Osteoblast (primary cell): Measurements from ENCODE around the gene IQCH. TPM values are rescaled to one million over a fixed set of nuclear protein-coding genes. Genes with fewer than 3 reads are reported as not detected.

Experiments used
- DNase-seq: peaks from one replicate; pipeline ENCODE4 v3.0.0; 2011; ENCODE audit warnings: low spot score, mixed read lengths; ENCODE audit not compliant: insufficient read length; ENCODE audit errors: missing footprints
- H2AFZ ChIP-seq: 2 replicates; pipeline ENCODE4 v1.6.0; 2011; ENCODE audit warnings: mild to moderate bottlenecking, low read length
- H3K27ac ChIP-seq: 2 replicates; pipeline ENCODE4 v1.5.1; 2011; ENCODE audit warnings: mild to moderate bottlenecking, low read depth, low read length, moderate library complexity
- H3K27me3 ChIP-seq: 2 replicates; pipeline ENCODE4 v1.6.0; 2012; ENCODE audit warnings: mild to moderate bottlenecking, control low read depth, inconsistent platforms, low read length, moderate library complexity; ENCODE audit not compliant: insufficient read depth
- H3K36me3 ChIP-seq: 2 replicates; pipeline ENCODE4 v1.5.1; 2011; ENCODE audit warnings: mild to moderate bottlenecking, low read length, control low read depth, moderate library complexity; ENCODE audit not compliant: insufficient read depth
- H3K4me1 ChIP-seq: 2 replicates; pipeline ENCODE4 v1.5.1; 2011; ENCODE audit warnings: mild to moderate bottlenecking, low read length, control low read depth, moderate library complexity; ENCODE audit not compliant: insufficient read depth
- H3K4me2 ChIP-seq: 2 replicates; pipeline ENCODE4 v1.6.0; 2011; ENCODE audit warnings: mild to moderate bottlenecking, low read length; ENCODE audit not compliant: insufficient read depth
- H3K4me3 ChIP-seq: fragments of 200-600 bp; sonication (generic); 3 replicates; pipeline ENCODE4 v1.5.1; 2012; ENCODE audit warnings: mild to moderate bottlenecking, low read length, inconsistent platforms; ENCODE audit not compliant: insufficient read depth
- H3K79me2 ChIP-seq: 2 replicates; pipeline ENCODE4 v1.6.0; 2012; ENCODE audit warnings: mild to moderate bottlenecking, low read length, control low read depth, inconsistent platforms; ENCODE audit not compliant: insufficient read depth
- H3K9me3 ChIP-seq: 2 replicates; pipeline ENCODE4 v1.5.1; 2011; ENCODE audit warnings: low read depth, low read length, control low read depth
- H4K20me1 ChIP-seq: 2 replicates; pipeline ENCODE4 v1.6.0; 2012; ENCODE audit warnings: mild to moderate bottlenecking, low read length, control low read depth; ENCODE audit not compliant: insufficient read depth
- CTCF ChIP-seq: IDR thresholded peaks from 2 replicates; pipeline ENCODE4 v1.5.1; 2011; ENCODE audit warnings: mild to moderate bottlenecking, low read depth, low read length, moderate library complexity; ENCODE audit errors: extremely low read depth
- total RNA-seq: library from RNA; depleted of rRNA; stranded (reverse); fragments of >200 nt; gene quantifications from 2 replicates; pipeline ENCODE4 v1.2.3, GENCODE V29; 2012

Gene IQCH
- total RNA-seq, 1 donor = 5.8 TPM

GRCh38 chr15:67380921-67381320, 126.3 kb downstream of the IQCH start:
- H4K20me1 ChIP-seq = no peaks in the 10 kb centered on the region
- no peaks in the 10 kb centered on the region for H3K9me3 ChIP-seq
- no peak overlapping the region for H2AFZ ChIP-seq
- H3K36me3 ChIP-seq = no peaks in the 10 kb centered on the region
- H3K27ac ChIP-seq = no peak overlapping the region
- no peak overlapping the region for H3K4me3 ChIP-seq
- H3K79me2 ChIP-seq = no peaks in the 10 kb centered on the region
- no peak for TF ChIP-seq CTCF
- no peaks in the 10 kb centered on the region for H3K4me1 ChIP-seq
- no peaks in the 10 kb centered on the region for H3K27me3 ChIP-seq
- DNase-seq = no peak
- no peak overlapping the region for H3K4me2 ChIP-seq

GRCh38 chr15:67381416-67382045, 126.9 kb downstream of the IQCH start:
- no peak overlapping the region for H2AFZ ChIP-seq
- TF ChIP-seq CTCF = no peak
- H3K4me2 ChIP-seq = no peak overlapping the region
- no peak for DNase-seq
- H3K9me3 ChIP-seq = no peaks in the 10 kb centered on the region
- no peaks in the 10 kb centered on the region for H3K4me1 ChIP-seq
- no peak overlapping the region for H3K4me3 ChIP-seq
- no peaks in the 10 kb centered on the region for H3K27me3 ChIP-seq
- no peaks in the 10 kb centered on the region for H3K36me3 ChIP-seq
- H3K27ac ChIP-seq = no peak overlapping the region
- no peaks in the 10 kb centered on the region for H4K20me1 ChIP-seq
- H3K79me2 ChIP-seq = no peaks in the 10 kb centered on the region

- Histone ChIP-seq H3K4me2 (no peak overlapping the region), H3K79me2 (no peaks in the 10 kb centered on the region), H2AFZ (no peak overlapping the region), H3K27ac (no peak overlapping the region), H3K9me3 (no peaks in the 10 kb centered on the region), H4K20me1 (no peaks in the 10 kb centered on the region), H3K4me1 (no peaks in the 10 kb centered on the region), H3K4me3 (no peak overlapping the region), H3K27me3 (no peaks in the 10 kb centered on the region), H3K36me3 (no peaks in the 10 kb centered on the region)
- TF ChIP-seq CTCF = no peak
- no peak for DNase-seq
Measured at GRCh38 chr15:67382723-67383122, 128.1 kb downstream of the IQCH start.

GRCh38 chr15:67383899-67384298, 129.3 kb downstream of the IQCH start:
- Histone ChIP-seq H3K4me3 (no peak overlapping the region), H3K36me3 (no peaks in the 10 kb centered on the region), H3K4me1 (no peaks in the 10 kb centered on the region), H3K79me2 (no peaks in the 10 kb centered on the region), H3K27ac (no peak overlapping the region), H2AFZ (no peak overlapping the region), H3K27me3 (no peaks in the 10 kb centered on the region), H3K9me3 (no peaks in the 10 kb centered on the region), H4K20me1 (no peaks in the 10 kb centered on the region), H3K4me2 (no peak overlapping the region)
- DNase-seq = no peak
- TF ChIP-seq CTCF = peak; percentile 37
